Dermis blood vessel endothelial cell (primary cell): ENCODE results near the gene EFHD2. TPM values are rescaled to one million over a fixed set of nuclear protein-coding genes. Genes with fewer than 3 reads are reported as not detected.
"Not testable (repeated sequence)": the region's sequence is repeated elsewhere in the genome, so short reads cannot be mapped to it uniquely, and the experiment has no call there.

Experiments
- DNase-seq: peaks from one replicate; pipeline ENCODE4 v3.0.0; 2010
- total RNA-seq: library from RNA; depleted of rRNA; stranded (reverse); fragments of >200 nt; gene quantifications from 2 replicates; pipeline ENCODE4 v1.2.3, GENCODE V29; 2014

Gene EFHD2
- total RNA-seq, 1 donor from 2014 or later = 54.1 TPM

DNA sequence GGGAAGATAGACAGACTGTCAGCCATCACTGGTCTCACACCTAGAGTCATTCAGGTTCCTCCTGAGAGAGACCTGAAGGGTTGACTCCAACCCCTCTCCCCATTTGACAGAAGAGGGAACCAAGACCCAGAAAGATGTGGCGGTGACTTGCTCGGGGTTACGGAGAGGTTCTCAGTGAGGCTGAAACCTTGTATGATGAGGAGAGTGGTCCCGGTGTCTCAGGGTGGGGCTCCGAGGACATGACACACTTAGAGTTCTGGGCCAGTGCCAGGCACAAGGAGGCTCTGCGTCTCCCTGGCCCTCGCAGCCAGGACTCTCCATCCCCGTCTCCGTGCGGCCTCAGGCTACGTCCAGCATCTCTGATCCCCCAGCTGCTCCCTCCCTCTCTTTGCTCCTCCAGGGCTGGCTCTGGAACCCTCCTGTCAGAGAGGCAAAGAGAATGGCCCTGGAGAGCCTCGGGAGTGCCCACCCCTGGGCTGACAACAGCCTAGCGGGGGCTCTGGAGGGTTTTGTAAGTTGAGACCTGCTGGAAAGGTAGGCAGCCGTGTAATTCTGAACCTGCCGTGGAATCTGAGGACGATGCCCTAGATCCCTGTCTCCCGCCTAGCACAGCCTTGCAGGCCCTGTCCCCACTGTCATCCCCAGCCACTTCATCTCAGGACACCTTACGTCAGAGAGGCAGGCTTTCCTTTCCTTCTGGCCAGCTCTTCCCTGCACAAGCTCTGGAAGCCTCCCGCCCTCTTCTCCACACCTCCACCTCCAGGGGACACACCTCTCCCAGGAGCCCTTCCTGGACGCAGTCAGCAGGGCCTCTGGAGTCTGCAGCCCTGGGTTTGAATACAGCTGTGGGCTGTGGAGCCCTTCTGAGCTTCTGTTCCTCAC lies 4.1 kb downstream of the EFHD2 start:
- no peak for DNase-seq

DNA sequence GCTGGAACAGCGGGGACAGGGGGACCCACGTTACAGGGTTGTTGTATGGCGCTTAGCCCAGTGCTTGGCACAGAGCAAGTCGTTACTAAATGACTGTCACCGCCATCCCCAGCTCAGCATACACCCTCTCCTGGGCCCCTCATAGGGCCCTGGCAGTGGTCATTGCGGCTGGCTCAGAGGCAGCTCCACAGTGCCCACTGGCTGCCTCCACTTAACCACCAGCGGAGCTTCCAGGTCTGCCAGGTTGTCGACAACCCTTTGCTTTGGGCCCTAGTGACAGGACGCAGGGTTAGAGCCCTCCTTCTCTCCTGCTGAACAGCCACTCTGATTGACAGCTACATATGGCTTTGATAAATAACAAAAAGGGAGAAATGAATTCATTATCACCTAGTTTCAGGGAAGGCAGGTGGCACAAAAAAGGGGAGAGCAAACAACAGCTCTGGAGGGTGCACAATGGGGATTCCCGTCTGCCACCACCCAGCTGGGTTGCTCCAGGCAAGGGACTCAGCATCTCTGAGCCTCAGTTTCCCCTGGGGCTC lies 4.8 kb downstream of the EFHD2 start:
- no peak for DNase-seq

DNA sequence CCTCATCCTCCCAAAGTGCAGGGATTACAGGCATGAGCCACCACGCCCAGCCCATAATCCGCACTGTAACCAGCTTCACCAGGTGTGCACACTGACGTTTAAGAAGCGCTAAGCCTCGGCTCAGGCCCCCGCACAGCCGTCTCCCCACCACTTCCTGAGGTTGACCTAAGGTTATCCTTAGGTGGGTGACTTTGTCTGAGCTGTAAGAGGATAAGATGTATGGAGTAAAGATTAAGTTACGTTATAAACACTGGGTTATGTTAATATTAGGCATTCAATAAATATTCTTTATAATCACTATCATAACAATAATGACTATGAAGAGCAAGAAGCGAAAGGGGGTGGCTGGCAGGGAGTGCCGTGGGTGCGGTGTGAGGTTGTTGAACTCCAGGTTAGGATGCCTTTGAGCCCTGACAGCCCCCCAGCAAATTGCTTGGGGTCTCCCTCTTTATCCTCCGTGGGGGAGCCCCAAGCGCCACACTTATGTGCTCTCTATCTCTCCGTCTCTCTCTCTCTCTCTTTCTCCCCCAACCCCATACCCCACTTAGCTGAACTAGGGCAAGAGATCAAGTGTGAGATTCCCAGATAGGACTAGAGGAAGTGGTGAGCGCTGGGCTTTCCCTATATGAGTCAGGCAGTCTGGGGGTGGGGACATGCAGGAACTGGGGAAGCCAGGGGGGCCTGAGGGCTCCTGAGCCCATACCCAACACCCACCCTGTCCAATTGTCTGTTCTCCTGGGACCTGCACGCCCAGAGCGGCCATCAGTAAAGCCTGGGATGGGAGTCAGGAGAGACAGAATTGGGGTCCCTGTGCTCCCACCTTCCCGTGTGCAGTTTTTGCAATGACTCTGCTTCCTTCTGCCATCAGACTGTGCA lies 7.6 kb downstream of the EFHD2 start:
- DNase-seq = peak; percentile 78

DNA sequence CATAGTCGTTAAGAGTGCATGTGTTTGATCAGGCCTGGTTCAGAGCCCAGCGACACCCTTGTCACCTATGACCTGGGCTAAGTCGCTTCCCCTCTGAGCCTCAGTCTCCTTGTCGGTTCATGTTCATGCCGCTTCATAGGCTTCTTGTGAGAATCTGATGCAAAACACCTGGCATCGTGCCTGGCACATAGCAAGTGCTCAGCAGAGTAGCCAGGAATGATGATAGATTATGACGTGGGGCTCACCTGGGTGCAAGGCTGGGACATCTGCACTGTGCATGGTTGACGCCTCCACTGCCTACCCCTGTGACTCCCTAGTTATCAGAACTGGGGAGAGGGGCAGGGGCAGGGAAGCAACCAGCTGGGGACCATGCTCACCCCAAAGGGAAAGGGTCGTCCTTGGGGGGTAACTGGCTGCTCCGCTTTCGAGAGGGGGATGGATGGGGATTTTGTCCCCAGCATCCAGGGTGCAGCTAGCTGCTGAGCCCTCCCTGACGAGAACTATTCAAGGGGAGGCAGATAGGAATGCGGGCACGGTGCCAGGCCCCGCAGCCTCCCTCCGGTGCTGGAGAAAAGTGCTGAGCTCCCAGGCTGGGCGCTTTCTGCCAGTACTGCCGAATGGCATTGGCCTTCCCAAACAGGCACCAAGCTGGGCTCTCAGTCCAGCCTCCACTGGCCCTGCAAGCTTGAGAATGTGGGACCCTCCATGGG lies 9.3 kb downstream of the EFHD2 start:
- peak; percentile 56 for DNase-seq

DNA sequence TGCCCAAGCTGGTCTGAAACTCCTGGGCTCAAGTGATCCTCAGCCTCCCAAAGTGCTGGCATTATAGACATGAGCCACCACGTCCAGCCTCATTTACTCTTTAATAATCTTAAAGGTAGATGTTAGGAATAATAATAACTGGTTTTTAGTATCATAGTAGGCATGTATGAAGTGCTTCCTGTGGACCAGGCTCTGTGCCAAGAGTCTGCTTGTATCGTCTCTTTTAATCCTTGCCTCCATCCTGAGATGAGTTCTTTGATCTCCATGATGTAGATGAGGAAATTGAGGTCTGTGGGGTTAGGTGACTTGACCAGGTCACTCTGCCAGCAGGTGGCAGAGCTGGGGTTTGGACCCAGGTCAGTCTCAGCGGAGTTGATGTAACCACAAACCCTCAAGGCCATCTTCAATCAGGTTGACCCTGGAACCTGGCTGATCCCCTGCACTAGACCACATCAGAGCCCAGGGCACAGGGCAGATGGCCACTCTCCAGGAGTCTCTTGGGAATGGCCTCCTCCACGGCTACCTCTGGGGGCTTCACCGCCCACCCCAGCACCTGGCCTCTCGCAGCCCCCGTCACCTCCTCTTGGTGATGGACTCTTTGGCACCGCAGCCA lies 11.3 kb downstream of the EFHD2 start:
- DNase-seq = no peak

DNA sequence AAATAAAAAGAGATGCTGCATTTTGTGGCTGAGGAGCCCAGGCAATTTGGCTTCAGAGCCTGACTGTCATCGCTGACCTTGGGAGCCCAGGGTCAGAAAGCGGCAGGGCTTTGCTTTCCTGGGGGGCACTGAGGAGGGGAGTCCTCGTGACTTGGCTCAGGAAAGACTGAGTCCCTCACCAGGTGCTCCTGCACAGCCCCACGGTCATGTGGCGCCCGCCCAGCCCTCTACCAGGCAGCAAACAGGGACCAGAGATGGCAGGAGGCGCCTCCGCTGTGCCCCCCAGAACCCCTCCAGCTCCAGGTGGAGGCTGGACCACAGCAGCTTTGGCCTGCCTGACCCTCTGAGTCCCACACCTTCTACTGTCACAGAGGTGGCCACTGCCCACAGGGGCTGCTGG lies 13.2 kb downstream of the EFHD2 start:
- no peak for DNase-seq

DNA sequence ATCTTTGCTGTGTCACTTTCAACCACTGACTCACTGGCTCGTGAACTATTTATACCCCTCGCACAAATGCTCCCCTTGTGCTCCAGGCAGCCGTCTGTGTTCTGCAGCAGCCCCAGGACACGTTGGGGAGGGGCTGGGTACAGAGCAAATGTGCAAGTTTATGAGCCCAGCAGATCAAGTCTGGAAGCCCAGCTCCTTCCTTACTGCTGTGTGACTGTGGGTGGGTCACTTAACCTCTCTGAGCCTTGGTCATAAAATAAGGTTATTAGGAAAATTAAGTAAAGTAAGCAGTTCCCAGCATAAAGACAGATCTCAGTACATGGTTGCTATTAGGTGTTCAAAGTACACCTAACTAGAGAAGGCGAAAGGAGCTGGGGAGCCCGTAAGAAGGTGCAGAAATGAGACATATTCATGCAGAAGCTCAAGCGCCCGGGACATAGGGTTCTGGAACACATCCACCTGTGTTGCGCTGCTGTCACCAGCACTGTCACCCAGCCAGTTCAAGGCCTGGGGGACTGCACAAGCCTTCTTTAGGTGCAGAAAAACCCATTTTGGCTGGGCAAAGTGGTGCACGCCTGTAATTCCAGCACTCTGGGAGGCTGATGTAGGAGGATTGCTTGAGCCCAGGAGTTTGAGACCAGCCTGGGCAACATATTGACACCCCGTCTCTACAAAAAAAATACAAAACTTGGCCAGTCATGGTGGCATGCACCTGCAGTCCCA lies 13.8 kb downstream of the EFHD2 start:
- no peak for DNase-seq

DNA sequence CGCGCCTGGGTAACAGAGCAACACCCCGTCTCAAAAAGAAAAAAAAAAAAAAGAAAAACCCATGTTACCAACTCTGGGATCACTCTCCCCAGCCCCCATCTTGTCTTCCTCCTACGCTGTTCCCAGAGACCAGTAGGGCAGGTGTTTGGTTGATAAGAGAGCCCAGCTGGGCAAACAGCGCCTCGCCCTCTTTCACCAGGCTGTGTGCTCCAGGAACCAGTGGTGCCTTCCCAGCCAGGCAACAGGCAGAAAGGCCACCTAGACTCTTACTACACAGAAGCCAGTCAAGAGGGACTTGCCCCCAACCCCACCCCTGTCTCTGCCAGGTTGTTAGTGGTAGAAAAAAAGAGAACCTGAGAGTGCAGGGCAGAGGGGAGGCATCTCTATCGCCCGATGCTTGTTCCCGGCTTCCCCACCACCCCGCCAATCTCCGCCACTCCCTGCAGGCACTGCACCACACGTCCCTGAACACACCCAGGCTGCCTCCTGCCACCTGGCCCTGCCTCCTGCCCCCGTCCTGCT lies 14.5 kb downstream of the EFHD2 start:
- no peak for DNase-seq

DNA sequence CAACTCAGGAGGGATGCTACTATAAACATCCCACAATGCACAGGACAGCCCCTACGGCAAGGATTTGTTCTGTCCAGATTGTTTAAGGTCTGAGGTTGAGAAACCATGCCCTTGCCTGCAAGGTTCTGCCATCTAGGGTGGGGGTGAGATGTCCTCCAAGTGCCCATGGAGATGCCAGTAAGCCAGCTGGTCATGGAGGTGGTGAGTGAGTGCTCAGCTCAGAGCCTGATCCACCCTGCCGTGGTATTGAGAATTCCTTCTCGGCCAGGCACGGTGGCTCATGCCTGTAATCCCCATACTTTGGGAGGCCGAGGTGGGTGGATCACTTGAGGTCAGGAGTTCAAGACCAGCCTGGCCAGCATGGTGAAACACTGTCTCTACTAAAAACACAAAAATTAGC lies 15.3 kb downstream of the EFHD2 start:
- DNase-seq = no peak

DNA sequence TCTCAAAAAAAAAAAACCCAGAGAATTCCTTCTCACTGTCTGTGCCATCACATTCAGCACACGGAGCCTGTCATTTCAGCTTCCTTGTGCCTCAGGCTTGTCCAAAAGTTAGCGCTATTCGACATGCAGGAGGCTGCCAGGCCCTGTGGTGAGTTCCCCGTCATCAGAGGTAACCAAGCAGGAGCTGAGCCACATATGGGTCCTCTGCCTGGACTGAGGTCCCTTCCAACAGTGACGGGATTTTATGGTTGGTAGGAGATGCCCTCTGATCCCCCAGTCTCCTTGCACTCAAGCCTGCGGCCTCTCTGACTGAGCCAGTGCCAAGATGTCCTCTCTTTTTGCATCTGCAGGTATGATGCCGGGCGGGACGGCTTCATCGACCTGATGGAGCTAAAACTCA lies 15.8 kb downstream of the EFHD2 start:
- no peak for DNase-seq

DNA sequence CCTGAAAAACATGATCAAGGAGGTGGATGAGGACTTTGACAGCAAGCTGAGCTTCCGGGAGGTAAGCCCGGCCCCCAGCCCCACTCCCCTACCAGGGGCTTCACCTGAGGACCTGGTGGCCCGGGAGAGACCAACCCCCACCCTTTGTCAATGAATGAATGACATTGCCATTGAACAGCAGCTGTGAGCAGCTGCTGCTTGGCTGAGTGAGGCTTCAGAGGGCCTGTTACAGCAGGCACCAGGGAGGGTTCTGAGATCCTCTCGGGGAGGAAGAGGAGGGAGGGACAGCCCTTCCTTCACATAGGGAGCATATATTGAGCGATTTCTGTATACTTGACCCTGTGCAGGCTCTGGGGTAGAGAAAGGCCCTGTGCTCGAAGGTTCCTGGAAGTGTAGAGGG lies 16.3 kb downstream of the EFHD2 start:
- no peak for DNase-seq

DNA sequence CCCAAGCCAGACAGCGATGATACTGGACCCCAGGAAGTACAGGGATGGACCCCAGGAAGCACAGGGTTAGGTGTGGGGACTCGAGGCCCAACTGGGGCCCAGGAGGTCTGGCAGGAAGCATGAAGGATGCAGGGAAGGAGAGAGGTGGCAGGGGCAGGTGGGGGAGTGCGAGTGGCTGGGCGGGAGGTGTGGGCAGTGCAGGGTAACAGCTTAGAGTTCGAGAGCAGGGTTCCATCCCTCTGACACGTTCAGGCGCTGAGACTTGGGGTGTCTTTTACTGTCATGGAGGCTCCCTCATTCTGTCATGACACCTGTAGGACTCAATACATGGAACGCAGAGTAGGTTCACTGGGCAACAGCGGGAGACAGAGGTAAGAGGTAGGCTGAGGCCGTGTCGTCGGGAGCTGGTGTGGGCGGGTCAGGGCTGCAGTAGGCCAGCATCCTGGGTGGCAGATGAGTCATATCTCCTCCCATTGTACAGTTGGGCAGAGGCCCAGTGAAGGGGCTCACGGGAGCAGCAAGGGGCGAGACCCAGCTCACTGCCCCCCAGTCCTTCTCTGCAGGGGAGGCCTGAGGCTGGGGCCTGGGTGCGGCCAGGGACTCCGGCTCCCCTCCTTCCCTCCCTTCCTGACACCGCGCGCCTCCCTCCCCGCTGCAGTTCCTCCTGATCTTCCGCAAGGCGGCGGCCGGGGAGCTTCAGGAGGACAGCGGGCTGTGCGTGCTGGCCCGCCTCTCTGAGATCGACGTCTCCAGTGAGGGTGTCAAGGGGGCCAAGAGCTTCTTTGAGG lies 17.0 kb downstream of the EFHD2 start:
- DNase-seq = no peak

DNA sequence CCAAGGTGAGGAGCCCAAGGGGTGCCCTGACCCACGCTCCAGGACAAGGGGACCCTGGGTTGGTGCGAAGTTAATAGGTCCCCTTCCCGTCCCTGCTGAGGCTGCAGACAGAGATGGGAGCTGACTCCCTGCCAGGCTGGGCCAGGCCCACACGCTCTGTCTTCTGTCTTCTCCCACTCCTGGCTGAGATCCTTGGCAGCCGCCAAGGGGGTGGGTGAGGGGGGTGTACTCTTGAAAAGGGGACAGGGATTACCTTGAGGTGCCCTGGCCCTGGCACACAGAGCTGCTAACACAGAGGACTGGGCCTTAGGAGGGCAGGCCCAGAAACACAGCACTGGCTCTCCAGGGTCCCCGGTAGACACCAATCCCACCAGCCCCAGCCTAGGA lies 17.6 kb downstream of the EFHD2 start:
- DNase-seq = no peak

DNA sequence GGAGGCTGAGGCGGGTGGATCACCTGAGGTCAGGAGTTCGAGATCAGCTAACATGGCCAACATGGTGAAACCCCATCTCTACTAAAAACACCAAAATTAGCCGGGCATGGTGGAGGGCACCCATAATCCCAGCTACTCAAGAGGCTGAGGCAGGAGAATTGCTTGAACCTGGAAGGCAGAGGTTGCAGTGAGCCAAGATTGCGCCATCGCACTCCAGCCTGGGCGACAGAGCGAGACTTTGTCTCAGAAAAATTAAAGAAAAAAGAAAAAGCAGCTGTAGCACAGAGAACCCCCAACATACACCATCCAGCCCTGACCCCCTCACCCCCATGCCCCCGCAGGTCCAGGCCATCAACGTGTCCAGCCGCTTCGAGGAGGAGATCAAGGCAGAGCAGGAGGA lies 18.6 kb downstream of the EFHD2 start:
- not testable (repeated sequence) for DNase-seq

DNA sequence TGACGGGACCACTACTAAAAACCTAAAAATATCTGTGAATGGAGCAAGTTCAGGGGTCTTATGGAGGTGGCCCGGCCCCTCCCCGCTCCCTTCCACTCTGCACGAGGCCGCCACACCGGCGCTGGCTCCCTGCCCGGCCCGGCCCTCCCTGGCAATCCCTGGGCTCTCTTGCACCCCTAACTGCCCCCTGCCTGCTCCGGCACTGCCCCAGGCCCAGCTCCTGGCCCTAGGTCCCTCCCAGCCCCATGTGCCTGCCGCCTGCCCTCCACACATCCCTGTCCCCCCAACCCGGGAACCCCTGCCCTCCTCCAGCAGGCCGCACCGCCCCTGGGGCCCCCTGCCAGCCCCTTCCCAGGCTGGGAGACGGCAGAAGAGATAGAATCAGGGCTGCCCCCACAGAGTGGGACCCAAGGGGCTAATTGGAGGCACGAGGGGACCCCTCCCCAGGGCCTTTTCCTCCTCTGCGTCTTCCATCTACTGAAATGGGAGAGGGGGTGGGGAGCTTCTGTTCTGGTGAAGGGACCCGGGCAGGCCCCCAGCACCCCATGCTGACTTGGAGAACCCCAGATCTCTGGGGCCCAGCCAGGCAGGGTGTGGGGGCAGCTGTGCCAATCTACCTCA lies 19.2 kb downstream of the EFHD2 start:
- DNase-seq = no peak

DNA sequence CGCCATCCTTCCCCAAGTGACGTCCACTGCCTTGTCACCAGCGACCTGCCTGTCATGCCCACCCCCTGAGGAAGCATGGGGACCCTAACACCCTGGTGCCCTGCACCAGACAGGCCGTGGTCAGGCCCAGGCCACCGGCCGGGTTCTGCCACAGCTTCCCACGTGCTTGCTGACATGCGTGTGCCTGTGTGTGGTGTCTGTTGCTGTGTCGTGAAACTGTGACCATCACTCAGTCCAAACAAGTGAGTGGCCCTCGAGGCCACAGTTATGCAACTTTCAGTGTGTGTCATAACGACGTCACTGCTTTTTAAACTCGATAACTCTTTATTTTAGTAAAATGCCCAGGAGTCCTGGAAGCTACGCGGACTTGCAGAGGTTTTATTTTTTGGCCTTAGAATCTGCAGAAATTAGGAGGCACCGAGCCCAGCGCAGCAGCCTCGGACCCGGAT lies 20.0 kb downstream of the EFHD2 start:
- DNase-seq = no peak

DNA sequence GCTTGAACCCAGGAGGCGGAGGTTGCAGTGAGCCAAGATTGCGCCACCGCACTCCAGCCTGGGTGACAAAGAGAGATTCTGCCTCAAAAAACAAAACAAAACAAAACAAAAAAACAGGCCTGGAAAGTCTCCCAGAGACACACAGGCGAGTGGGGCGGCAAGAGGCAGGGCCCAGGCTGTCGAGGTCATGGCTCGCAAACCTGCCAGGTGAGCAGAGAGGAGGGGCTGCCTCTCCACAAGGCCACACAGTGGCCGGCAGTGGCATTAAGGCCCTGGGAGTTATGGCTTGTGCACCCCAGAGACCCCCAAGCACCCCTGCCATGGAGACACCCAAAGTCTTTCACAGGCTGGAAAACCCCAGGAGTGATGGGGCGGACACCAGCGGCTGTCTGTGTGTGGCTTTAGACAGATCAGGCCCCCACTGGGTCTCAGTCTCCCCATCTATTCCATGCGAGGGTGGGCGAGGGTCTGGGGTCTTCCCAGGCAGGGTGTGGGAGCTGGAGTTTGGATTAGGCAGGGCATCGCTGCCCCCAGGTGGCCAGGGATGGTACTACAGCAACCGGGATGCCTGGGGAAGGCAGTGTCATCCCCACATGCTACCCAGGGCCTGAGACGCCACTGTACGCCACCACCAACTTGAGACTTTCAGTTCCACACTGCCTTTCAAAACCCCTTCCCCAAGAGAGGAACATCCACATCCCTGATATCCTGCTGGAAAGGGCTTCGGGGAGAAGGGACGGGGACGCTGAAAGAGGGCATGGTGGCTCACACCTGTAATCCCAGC lies 21.3 kb downstream of the EFHD2 start:
- peak; percentile 71 for DNase-seq

DNA sequence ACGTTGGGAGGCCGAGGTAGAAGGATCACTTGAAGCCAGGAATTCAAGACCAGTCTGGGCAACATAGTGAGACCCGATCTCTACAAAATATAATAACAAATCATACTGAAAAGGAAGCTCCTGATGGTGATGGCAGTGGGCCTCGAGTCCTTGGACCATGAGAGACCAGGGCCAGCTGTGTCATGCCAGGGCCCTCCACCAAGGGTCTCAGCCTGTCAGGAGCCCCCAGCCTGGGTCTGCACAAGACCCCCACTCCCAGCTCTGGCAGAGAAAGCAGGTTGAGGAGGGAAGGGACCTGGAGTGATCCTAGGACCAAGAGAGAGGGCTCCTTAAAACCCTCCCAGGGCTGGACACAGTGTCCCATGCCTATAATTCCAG lies 21.9 kb downstream of the EFHD2 start:
- DNase-seq = no peak

DNA sequence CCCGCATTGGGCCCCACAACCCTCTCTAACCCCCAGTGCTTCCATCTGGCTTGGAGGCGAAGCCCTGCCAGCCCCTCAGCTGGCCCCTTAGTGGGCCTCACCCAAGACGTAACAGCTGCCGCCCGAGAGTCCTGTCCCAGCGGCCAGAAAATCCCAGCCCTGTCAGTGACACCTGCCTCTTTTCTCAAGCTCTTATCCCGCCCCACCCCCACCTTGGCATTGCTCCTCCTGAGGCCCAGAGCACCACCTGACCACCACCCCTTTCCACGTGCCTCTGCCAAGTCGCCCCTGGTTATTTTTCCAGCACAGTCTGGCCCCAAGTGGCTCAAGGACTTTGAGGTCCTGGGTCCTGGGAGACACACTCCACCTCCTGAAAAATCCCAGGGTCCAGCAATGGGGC lies 22.6 kb downstream of the EFHD2 start:
- DNase-seq = no peak
